ENCODE results near the gene SAPCD1.
A peak's percentile ranks its signal among the peaks of the same experiment; 100 is the strongest.

Gene SAPCD1

GRCh38 chr6:31729979-31730630 is 32.4 kb upstream of the SAPCD1 start:
- peak; percentile 75 to 80 for DNase-seq

DNA sequence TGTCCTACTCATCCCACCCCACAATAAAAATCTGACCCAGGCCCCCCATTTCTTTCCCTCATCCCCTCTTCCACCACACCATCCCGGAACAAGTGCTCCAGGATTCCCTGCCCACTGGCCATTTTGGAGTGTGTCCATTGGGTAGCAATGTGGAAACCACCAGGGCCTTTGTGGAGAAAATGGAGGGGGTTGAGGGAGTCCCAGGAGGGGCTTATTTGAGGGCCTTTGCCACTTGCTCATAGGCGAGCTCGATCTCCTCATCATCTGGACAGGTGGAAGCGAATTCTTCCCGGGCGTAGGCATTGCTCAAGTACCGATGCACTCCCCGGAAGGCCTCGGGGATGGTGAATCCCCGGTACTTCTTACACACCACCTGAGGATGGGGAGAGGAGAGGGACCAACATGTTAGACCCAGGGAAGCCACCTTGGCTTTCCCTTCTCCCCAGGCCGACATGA is 31.8 kb upstream of the SAPCD1 start:
- no peak for DNase-seq

GRCh38 chr6:31732029-31732428 is 30.4 kb upstream of the SAPCD1 start:
- DNase-seq, result no peak

- DNase-seq, result no peak
Observed at GRCh38 chr6:31733734-31734133, 28.7 kb upstream of the SAPCD1 start.

DNA sequence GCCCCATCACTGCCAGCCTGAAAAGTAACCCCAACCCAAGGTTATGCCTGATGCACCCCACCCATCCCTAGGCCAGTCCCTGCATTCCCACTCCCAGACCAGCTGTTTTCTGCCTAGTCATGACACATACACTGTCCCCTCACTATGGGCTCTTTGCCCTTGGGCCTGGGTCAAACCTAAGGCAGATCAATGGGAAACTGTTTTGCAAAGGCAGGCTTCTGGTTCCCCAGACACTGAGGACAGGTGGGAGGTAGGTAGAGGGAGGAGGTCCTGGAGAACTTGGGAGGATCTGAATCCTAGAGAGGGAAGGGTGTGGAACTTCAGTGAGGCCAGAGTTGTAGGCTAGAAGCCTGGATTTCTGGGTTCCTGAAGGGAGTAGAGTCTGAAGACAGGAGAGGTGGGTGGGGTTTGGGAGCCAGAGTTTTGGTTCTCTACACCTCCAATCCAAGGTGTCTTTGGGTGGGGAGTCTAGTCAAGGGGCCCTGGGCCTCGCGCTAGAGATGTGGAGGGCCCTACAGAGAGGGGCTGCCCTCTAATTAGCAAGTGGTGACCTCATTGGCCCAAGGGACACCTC is 28.1 kb upstream of the SAPCD1 start:
- DNase-seq, result no peak

DNA sequence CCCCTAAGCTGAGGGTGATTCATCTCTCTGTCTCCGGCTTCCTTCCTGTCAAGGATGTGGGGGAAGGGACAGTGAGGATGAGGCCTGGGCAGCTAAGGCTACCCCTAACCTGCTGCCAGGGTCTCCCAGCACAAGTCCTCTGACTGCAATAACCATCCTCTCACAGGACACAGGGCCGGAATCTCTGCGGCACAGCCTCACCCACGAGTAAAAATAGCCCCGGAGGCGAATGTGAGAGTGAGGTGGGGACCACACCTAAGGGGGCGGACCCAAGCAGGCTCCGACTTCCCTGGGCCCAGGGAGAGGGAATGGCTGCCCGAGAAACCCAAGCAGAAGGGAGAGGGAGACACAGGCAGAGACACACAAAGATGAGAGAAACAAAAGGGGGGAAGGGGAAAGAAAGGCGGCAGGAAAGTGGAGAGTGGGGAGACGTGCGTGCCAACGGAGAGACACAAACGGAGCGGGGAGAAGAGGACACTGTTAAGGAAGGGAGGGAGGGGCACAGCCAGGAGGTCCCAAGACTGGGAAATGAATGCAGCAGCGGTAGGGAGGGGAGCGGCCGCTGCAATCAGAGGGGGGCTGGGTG is 27.5 kb upstream of the SAPCD1 start:
- DNase-seq, result no peak

DNA sequence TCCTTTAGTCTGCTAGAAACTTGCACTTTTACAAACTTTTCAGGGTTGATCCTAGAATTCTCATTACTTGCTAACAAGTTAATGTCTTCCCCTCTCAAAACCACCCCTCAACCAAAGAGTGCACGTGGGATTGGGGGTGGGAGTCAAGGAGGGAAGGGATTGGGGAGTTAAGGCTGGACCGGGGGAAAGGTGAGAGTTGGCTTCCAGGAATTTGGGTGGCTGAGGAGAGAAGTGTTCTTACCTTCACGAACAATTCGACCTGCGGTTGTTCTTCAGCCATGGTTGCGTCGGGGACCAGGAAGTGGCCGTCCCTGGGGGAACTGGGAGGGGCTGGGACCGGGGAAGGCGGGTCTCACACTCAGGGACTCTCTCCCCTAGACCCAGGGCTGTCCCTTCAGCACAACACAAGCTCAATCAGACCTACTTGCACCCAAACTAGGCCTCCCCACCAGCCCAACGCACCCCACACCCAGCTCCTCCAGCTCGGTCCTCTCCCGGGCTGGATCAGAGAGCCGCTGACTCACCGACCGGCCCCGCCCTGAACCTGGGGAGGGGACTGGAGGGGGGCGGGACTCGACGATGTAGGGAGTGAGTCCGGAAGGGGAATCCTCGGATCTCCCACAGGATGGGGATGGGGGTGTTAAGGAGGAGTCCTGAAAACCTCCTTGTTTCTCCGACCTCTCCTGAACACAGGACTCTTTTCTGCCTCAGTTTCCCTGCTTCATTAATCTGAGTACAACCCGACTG is 26.3 kb upstream of the SAPCD1 start, which contains the start of gene CLIC1:
CLIC1 (minus strand) TSS at position 510 of the 747 bp plus-strand sequence; CDS start at position 280, 230 bp downstream.
- DNase-seq, result peak; percentile 53 to 78

DNA sequence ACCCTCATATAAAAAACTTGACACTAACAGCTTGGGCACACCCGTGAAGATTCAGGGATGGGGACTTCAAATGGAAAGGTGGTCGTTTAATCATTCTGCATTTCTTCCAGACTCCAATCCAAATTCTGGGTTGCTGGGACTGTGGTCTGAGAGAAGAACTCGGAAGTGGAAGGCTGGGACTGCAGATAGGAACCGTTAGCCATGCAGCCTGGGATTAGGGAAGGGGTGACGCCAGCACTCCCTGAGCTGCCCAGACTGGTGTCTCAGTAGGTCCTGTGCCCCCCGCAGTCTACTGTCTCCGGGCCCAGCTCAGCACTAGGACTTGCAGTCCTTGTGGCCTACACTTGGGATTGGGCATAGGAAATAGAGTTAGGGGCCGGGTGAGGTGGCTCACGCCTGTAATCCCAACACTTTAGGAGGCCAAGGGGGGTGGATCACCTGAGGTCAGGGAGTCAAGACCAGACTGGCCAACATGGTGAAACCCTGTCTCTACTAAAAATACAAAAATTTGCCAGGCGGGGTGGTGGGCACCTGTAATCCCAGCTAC is 25.6 kb upstream of the SAPCD1 start:
- no peak for DNase-seq

DNA sequence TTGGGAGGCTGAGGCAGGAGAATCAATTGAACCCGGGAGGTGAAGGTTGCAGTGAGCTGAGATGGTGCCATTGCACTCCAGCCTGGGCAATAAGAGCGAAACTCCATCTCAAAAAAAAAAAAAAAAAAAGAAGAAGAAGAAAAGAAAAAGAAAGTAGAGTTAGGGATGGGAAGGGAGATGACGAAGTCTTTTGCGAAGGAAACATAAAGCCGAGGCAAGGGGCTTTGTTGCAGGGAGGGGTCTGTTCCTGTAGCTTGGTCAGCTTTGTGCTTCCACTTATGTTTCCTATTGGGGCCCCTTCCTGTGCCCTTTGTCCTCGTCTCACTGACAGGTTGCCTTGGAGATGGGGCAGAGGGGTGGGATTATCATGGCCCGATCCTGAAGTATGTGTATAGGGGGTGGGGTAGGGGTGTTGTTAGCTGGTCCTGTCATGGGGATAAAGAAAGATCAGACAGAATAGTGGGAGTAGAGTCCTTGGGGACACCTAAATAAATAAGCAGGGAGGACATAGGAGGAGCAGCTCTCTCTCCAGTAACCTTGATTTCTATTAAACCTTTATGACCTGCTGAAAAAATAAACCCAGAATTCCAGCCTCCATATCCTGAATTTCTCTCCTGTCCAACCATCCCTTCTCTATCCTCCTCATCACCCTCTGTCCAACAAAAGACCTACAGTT is 25.0 kb upstream of the SAPCD1 start:
- no peak for DNase-seq

GRCh38 chr6:31737991-31738979 is 24.2 kb upstream of the SAPCD1 start:
- no peak for DNase-seq

DNA sequence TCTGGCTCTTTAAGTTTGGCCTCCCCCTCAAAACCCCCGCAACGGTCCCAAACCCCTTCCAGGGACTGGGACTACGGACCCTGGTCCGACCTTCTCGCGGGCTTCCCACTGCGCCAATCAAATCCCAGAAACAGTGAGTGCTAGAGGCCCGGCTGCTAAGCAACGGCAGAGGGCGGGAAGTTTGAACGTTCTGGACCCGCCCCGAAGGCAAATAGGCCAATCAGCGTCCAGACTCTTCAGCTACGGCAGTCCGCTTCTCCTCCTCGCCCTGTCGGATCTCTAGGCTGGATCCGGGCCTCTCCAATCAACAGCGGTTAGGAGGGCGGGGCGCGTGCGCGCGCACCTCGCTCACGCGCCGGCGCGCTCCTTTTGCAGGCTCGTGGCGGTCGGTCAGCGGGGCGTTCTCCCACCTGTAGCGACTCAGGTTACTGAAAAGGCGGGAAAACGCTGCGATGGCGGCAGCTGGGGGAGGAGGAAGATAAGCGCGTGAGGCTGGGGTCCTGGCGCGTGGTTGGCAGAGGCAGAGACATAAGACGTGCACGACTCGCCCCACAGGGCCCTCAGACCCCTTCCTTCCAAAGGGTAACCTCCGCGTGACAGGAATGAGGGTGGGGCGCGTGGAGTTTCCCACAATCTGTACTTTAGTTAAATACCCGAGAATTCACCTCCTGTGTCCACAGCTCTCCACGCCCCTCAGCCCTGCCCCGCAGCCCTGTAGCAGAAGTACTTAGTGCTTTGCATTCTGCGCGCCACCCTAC is 22.6 kb upstream of the SAPCD1 start, which contains the start of gene MSH5:
MSH5 (plus strand) TSS at position 367 of the 758 bp plus-strand sequence. CDS start 462 bp downstream, outside the sequence.
- DNase-seq, result peak; percentile 98 to 99

- no peak for DNase-seq
Observed at GRCh38 chr6:31740397-31741223, 21.8 kb upstream of the SAPCD1 start.

- no peak for DNase-seq
Observed at GRCh38 chr6:31741815-31742214, 20.6 kb upstream of the SAPCD1 start.

DNA sequence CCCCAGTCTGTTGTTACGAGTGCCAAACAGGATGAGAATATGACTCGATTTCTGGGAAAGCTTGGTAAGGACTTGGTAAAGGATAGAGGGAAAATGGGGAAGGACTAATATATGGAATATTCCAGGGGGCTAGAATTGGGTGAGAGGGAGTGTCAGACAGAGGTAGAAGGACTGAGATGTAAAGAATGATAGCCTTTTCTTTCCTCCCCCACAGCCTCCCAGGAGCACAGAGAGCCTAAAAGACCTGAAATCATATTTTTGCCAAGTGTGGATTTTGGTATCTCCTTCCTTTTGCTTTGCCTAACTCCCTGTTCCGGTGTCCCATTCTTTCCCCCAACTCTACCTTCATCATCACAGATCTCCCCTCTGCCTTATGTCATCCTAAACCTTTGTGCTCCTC is 19.6 kb upstream of the SAPCD1 start:
- no peak for DNase-seq

DNA sequence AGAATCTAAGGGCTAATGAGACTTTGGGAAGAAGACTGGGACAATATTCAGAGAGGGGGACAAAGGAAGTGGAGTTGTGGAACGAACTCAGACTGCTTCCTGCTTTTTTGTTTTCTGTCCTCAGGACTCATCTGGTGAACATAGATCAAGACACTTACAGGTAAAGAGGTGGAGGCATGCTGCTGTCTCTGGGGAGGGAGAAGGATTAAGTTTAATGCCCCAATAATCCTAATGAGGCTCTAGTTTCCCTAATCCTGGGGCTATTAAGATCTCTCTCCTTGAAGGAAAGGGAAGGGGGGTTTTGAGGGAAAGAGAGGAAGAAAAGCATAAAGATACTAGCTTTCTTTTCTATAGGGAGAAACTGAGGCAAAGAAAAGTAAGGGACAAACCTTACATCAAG is 18.0 kb upstream of the SAPCD1 start:
- DNase-seq, result no peak

- DNase-seq, result no peak
Observed at GRCh38 chr6:31749301-31750036, 13.0 kb upstream of the SAPCD1 start.

DNA sequence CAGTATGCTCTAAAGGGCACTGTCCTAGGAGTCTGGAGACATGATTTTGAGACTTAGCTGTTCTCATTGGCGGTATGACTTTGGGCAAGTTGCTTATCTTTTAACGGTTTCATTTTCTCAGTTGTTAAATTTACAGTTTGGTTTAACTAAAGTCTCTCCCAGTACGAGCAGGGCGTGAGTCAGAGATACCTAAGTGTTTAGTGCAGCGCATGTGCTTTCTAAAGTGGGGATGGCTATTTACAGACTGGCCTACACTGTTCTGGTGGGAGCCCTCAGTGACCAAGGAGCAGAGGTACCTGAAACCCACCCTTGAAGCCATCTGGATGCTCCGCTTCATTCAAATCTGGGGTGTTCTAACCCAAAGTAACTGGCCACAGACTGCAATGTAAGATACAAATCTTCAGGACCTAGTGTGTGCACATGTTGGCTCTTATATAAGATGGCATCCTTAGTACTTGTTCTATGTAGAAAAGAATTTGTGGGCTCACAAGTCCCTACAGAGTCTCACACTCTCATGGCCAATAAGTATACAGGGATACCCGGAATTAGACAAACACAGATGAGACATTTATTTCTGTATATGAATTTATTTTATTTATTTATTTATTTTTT is 11.9 kb upstream of the SAPCD1 start:
- DNase-seq, result no peak

- no peak for DNase-seq
Observed at GRCh38 chr6:31752739-31753319, 9.6 kb upstream of the SAPCD1 start.

All from NCI-H446 (cell line).